A673 (cell line): ENCODE data around the gene KLHL14.

ENCODE experiments used
- CTCF ChIP-seq: fragments of 300-800, 200-600 bp; sonication (generic); conservative IDR thresholded peaks from 2 replicates; pipeline ENCODE4 v1.5.1; 2017; ENCODE audit warnings: low read depth, mild to moderate bottlenecking, antibody characterized with exemption, low read length, moderate library complexity, mixed read lengths
- EZH2 ChIP-seq: fragments of 200-600 bp; sonication (generic); IDR thresholded peaks from 2 replicates; pipeline ENCODE4 v1.6.1; 2017; ENCODE audit warnings: borderline replicate concordance, low read depth, mild to moderate bottlenecking, mixed read lengths, antibody characterized with exemption, low read length; ENCODE audit not compliant: poor library complexity, severe bottlenecking

DNA sequence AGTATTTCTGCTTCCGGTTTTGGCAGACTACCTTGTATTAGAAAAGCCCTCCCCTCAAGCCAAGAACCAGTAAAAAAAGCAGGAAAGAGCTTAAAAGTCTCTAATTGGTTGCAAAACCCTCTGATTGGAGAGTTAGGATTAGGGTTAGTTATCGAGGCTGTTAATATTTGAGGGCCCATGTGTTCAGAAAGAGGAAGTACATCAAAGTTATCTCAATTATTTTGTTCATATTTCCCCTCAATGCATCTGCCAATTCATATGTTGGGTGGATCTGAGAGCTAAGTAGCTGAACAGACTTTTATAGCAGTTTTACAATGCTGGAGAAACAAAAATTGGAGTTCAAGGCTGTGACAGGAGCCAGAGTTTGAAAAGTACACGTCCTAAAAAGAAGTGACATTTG is 43.1 kb upstream of the KLHL14 start:
- TF ChIP-seq CTCF (no peak), EZH2 (no peak)
